SU-DHL-6 (cell line): ENCODE measurements around the gene C13orf46.

ENCODE experiments used
- H2AFZ ChIP-seq: fragments of 200-600 bp; sonication (generic); 2 replicates; pipeline ENCODE4 v1.6.1; 2014; ENCODE audit warnings: low read depth, mild to moderate bottlenecking, moderate library complexity, mixed read lengths, antibody characterized with exemption, low read length; ENCODE audit not compliant: severe bottlenecking
- H3F3A ChIP-seq: fragments of 200-600 bp; shearing (Covaris generic); 2 replicates; pipeline ENCODE4 v1.6.0; 2016; ENCODE audit warnings: antibody characterized with exemption, mild to moderate bottlenecking; ENCODE audit not compliant: insufficient read depth
- H3K27ac ChIP-seq: fragments of 200-600 bp; sonication (generic); 2 replicates; pipeline ENCODE4 v1.5.1; 2016; ENCODE audit warnings: low read depth, mild to moderate bottlenecking, low read length, moderate library complexity, mixed read lengths
- H3K27me3 ChIP-seq: fragments of 200-600 bp; sonication (generic), shearing (Covaris generic); 2 replicates; pipeline ENCODE4 v1.6.0; 2014; ENCODE audit warnings: mild to moderate bottlenecking, low read length
- H3K36me3 ChIP-seq: fragments of 200-600 bp; sonication (generic); 2 replicates; pipeline ENCODE4 v1.6.1; 2014; ENCODE audit warnings: mild to moderate bottlenecking, low read length, mixed read lengths
- H3K4me2 ChIP-seq: fragments of 300-600, 200-600 bp; shearing (Covaris generic), sonication (generic); 2 replicates; pipeline ENCODE4 v1.6.0; 2014; ENCODE audit warnings: low read length, low read depth, mild to moderate bottlenecking; ENCODE audit not compliant: poor library complexity, severe bottlenecking
- H3K4me3 ChIP-seq: fragments of 200-600 bp; sonication (generic); 2 replicates; pipeline ENCODE4 v1.5.1; 2014; ENCODE audit warnings: antibody characterized with exemption, low read length, mild to moderate bottlenecking, mixed read lengths; ENCODE audit not compliant: insufficient read depth, poor library complexity, severe bottlenecking
- H3K79me2 ChIP-seq: fragments of 200-600 bp; sonication (generic); 2 replicates; pipeline ENCODE4 v1.6.1; 2014; ENCODE audit warnings: mild to moderate bottlenecking, low read length, moderate library complexity; ENCODE audit not compliant: insufficient read depth
- H3K9ac ChIP-seq: fragments of 200-600 bp; sonication (generic); 2 replicates; pipeline ENCODE4 v1.7.0; 2014; ENCODE audit warnings: mild to moderate bottlenecking, low read length
- H3K9me2 ChIP-seq: fragments of 200-600 bp; sonication (generic); replicated peaks from 2 replicates; pipeline ENCODE4 v1.6.1; 2014; ENCODE audit warnings: low read length; ENCODE audit not compliant: insufficient read depth
- H3K9me3 ChIP-seq: fragments of 200-600 bp; sonication (generic); 2 replicates; pipeline ENCODE4 v1.6.1; 2014; ENCODE audit warnings: low read length, mixed read lengths; ENCODE audit not compliant: insufficient read depth
- H4K20me1 ChIP-seq: fragments of 200-600 bp; sonication (generic); 2 replicates; pipeline ENCODE4 v1.6.1; 2014; ENCODE audit warnings: low read depth, mild to moderate bottlenecking, antibody characterized with exemption, low read length, moderate library complexity, mixed read lengths
- EZH2phosphoT487 ChIP-seq: fragments of 200-600 bp; sonication (generic), shearing (Covaris generic); conservative IDR thresholded peaks from 2 replicates; pipeline ENCODE4 v1.6.1; 2018; ENCODE audit warnings: mild to moderate bottlenecking, antibody characterized with exemption, low read length, moderate library complexity, mixed read lengths
- TF ChIP-seq, protein P1 (sequence below): fragments of 200-600 bp; sonication (generic); IDR thresholded peaks from one replicate; pipeline ENCODE4 v1.5.1; 2017; ENCODE audit warnings: antibody characterized with exemption, mild to moderate bottlenecking, low read length, moderate library complexity; ENCODE audit not compliant: insufficient read depth, poor library complexity, severe bottlenecking

C13orf46 gene

DNA sequence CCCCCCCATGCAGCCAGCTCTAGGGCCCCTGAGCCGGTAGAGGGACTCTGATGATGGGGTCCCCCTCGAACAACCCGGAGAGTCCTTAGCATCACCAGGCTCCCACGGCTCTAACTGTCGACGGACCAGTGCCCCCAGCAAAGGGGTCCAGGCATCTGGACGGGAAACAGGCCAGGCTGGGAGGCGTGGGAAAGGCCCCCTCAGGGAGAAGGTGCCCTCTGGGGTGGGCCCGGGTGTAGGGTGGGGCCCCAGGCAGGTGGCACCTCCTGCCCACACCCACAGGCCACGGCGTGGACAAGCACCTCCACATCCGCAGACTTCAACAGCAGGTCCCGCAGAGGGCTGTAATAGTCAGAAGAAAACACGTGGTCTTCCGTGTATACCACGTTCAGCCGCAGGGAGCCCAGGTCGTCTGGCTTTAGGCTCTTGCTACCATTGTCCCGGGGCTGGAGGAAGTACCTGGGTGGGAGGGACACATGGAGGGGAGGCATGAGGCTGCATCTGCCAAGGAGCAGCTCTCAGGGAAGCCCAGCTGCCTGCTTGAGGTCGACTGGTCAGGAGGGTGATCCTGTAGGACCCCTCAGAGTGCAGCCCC is 44.7 kb upstream of the C13orf46 start:
- Histone ChIP-seq H3F3A (no peaks in the 10 kb centered on the region), H3K9me2 (no peaks in the 10 kb centered on the region), H4K20me1 (no peaks in the 10 kb centered on the region), H3K4me2 (no peak overlapping the region), H2AFZ (no peak overlapping the region), H3K9me3 (no peaks in the 10 kb centered on the region), H3K4me3 (no peak overlapping the region), H3K27ac (no peak overlapping the region), H3K27me3 (no peaks in the 10 kb centered on the region), H3K79me2 (no peaks in the 10 kb centered on the region), H3K9ac (no peak overlapping the region), H3K36me3 (no peaks in the 10 kb centered on the region)
- TF ChIP-seq, protein P1, sequence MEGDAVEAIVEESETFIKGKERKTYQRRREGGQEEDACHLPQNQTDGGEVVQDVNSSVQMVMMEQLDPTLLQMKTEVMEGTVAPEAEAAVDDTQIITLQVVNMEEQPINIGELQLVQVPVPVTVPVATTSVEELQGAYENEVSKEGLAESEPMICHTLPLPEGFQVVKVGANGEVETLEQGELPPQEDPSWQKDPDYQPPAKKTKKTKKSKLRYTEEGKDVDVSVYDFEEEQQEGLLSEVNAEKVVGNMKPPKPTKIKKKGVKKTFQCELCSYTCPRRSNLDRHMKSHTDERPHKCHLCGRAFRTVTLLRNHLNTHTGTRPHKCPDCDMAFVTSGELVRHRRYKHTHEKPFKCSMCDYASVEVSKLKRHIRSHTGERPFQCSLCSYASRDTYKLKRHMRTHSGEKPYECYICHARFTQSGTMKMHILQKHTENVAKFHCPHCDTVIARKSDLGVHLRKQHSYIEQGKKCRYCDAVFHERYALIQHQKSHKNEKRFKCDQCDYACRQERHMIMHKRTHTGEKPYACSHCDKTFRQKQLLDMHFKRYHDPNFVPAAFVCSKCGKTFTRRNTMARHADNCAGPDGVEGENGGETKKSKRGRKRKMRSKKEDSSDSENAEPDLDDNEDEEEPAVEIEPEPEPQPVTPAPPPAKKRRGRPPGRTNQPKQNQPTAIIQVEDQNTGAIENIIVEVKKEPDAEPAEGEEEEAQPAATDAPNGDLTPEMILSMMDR: no peak
- no peak for TF ChIP-seq EZH2phosphoT487

DNA sequence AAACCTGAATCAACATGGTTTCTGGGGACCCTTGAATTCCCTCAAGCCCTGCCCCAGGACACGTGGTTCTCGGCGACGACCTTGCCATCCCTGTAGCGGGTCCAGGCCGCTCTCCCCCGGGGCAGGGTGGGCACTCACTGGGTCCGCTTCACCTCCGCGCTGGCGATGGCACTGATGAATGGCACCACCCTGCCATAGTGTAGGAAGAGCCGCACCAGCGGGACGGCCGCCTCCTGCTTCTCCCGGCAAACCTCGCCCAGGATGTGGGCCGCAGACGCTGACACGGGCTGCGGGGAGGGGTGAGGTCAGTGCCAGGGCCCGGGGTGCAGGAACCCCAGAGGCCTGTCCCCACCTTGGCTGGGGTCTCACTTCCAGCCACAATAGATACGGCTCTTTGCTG is 44.1 kb upstream of the C13orf46 start:
- Histone ChIP-seq H3K27ac (no peak overlapping the region), H2AFZ (no peak overlapping the region), H3K36me3 (no peaks in the 10 kb centered on the region), H3K9me2 (no peaks in the 10 kb centered on the region), H3K9me3 (no peaks in the 10 kb centered on the region), H3K9ac (no peak overlapping the region), H4K20me1 (no peaks in the 10 kb centered on the region), H3K79me2 (no peaks in the 10 kb centered on the region), H3F3A (no peaks in the 10 kb centered on the region), H3K27me3 (no peaks in the 10 kb centered on the region), H3K4me2 (no peak overlapping the region), H3K4me3 (no peak overlapping the region)
- no peak for TF ChIP-seq EZH2phosphoT487
- TF ChIP-seq, protein P1: no peak

DNA sequence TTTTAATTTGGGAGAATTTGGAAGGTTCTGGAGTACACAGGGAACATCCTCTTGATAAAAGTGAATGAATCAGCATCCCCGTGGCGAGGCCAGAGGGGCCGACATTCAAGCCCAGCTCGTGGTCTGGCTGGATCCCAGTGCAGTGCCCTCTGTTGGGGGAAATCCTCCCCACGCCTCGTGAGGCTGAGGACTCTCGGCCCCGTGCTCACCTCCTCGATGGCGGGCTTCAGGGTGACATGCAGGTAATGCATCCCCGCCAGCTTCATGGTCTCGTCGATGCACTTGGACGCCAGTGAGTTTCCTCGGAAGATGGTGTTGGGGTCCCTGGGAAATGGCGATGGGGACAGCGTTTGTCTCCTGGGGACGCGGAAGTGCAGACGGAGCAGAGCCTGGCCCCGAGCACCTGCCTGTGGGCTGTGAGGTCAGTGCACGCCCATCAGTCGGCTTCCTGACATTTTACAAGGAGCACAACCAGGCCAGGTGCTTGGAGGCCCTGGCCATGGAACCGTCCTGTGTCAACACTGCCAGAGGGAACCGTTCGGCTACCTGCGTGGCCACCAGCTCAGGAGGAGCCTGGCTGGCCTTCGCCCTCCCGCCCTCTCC is 43.3 kb upstream of the C13orf46 start:
- no peaks in the 10 kb centered on the region for H3F3A ChIP-seq
- H3K9ac ChIP-seq: no peak overlapping the region
- no peak overlapping the region for H3K27ac ChIP-seq

More for the DNA sequence above, 43.3 kb upstream of the C13orf46 start:
- Histone ChIP-seq H3K9me2 (no peaks in the 10 kb centered on the region), H3K36me3 (no peaks in the 10 kb centered on the region), H3K4me2 (no peak overlapping the region), H3K9me3 (no peaks in the 10 kb centered on the region), H2AFZ (no peak overlapping the region), H3K27me3 (no peaks in the 10 kb centered on the region), H3K79me2 (no peaks in the 10 kb centered on the region), H4K20me1 (no peaks in the 10 kb centered on the region), H3K4me3 (no peak overlapping the region)
- TF ChIP-seq, protein P1: no peak
- TF ChIP-seq EZH2phosphoT487: no peak
